Endometrium (tissue), 2 donors: ENCODE data around the gene ARID5B.

Experiments used
- FAIRE-seq: peaks from 2 replicates; lab custom pipeline; 2012; peaks lifted over from hg19 to GRCh38; lab: Jason Lieb, UNC
- donor health status: control.
- donor health status: control.

Gene ARID5B

DNA sequence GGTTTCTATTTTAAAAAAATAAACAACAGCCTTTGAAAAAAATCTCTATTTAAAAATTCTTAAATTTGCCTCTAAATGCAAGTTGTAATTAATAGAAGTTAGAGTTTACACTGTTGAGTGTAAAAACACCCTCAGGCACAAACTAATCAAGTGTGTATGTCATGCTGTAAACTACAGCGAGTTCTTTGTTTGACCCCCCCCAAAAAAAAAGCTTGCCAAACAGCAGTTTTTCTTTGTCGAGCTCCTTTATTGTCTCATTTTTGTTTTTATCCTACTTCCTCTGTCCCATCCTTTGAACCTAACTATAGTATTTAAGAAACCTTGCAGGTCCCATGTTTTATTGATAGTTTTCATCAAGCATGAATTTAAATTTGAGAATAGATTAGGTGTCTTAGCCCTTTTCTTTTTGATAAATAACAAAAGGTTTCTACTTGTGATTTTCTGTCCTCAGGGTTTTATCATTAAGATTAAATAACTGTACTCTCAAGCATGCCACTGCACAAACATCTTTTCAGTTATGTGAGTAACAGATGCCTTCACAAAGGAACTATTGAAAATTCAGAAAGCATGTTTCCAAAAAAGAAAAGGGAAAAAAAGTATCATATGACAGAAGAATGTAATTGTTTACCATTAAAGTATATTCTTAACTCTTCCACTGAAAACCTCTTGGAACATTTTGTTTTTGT, 176.0 kb downstream of the ARID5B start:
- peak; percentile 74 for FAIRE-seq

DNA sequence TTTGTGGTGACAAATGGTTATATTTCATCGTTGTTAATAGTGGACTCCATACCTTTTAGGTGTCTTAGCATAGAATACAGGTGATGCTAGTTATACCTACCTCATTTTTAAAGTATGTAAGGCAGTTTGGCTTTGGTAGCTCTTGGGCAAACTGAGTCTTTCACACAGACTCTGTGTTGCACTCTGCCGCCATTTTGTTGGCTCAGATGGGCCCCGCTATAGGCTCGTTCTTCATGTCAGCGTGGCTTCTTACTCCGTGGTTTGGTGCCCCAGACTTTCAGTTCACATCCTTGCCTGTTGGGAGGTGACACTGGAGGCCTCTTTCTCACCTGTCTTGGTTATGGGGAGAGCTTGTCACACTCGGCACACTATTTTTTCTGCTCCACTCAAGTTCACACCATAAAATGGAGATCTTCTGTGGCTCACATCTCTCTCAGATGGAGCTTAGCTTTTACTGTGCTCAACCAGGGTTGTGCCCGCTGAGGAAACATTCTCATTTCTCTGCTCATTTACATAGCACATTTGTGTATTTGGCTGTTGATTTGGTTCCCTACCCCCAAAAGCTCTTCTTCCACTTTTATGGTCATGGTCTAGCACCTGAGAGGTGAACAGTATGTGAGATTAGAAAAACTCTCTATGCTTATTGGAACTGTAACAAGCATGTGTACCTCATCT, 178.5 kb downstream of the ARID5B start:
- no peak for FAIRE-seq

DNA sequence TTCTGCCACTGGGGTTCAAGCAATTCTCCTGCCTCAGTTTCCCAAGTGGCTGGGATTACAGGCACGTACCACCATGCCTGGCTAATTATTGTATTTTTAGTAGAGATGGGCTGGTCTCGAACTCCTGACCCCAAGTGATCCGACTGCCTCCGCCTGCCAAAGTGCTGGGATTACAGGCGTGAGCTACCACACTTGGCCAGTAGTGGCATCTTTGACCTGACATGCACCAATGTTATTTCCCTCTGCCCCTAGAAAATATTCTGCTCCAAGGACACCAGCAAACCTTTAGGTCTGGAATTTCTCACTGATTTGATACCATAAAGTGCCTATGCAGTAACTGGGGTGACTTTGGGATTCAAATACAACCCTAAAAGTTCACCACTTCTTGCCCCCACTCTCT, 179.4 kb downstream of the ARID5B start:
- no peak for FAIRE-seq

DNA sequence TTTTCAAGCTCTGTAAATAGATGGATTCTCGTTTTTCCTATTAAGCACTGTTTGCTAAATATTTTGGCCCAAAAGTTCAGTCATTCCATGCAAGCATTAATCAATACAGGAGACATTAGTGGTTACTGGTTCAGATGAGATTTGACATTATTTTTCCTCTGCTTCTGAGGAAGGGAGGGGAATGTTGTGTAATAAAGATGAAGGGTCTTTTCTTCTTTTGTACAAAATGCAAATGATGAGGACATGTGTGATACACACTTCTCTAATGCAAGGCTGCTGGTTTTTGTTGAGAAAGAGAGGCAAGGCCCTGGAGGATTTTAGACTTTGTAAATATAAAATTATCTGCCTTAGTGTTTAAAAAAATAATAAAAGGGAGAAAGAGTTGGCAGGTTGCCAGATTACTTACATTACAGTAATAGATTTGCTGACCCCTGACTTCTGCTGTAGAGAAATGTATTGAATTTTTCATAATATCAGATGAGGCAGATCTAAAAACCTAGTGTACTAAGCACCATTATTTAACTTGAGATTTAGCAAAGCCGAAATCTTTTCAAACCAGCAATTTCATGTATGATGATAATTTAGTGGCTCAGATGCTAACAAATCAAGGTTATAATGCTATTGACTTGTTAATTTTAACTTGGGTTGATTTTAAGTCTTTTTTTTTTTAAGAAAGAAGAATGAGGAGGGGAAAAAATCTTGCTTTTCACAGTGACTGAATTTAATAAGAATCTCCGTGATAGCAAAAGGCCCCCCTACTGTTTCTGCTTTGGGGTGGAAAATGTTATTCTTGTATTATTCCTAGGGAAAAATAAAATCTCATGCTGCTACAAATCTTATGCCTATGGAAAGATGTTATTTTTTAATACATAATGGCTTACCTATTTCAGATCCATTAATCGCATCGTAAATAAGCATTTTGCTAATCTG, 180.1 kb downstream of the ARID5B start:
- FAIRE-seq, result no peak

DNA sequence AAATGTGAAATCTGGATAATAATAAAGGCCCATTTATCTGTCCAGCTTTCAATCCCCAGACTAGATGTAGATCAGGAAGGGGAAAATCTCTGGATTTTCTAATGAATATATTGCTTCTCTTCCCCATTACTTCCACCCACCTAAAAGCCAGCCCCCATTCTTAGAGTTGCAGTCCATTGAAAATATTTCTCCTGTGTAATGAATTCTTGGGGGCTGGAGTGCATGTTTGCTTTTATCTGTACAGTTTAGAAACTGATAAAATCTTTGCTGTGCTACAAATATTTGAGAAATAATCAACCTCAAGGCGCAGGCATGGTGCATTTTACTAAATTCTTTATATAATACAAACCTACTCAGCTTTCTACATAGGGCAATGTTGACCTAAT, 180.8 kb downstream of the ARID5B start:
- no peak for FAIRE-seq

DNA sequence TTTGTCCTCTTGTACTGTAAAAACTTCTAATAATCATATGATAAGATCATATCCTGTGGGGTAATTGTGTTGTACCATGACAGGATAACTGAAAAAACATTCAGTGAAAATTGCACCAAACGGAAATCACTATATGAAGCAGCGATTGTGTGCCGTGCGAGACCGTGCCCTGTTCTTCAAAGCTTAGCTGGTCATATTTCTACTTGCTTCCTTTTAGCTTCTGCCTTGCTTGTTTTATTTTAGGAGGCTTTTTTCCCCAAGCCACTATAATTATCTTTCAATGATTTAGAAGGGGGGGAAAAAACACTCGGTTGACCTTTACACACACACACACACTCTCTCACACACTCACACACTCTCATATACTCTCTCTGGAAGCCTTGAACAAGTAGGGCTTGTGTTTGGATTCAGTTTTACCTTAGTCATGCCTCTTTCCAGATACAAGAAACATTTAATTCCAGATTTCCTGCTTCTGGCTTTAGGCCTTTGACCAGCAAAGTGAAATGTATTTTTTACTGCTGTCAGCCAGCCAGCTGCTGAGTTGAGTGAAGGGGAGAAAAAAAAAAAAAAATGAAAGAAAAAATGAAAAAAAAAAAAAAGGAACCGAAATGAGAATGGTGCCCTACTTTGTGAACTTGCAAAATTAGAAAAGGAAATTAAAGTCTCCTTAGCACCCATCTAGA, 181.4 kb downstream of the ARID5B start:
- no peak for FAIRE-seq

DNA sequence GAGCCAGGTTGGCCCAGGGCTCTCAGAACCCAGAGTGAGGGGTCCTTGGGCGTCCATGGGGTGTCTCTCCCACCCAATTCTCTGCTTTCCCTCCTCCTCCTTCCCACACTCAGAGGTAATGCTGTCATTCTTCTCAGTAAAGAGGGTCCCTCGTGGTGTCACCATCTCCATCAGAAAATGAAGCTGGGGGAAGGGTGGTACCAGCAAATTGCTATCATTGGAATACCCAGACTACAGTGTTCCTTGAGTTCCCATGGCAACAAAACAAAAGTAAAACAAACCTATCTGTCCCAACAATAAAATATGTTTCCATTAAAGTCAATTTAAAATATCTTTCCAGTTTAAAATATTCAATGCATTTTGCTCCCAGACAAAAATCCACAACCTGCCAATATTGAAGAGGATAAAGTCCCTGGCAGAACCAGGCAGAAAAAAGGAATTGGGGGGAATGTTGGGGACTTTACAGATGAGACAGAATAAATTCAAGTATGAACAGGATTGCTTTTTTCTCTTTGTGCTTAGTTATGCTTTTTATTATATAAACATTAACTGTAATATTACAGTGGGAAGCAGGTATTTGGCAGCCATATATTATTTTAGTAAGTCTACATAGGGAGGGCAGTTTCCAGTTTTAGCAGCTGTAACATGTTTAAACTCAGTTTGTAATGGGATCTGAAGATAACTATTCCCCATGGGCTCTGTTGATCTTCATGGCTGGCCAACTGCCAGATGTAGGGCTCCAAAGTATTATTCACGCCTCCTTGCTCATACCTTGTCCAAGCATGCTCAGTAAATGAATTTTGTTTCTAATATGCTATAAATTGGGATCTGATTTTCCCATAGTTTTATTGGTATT, 182.1 kb downstream of the ARID5B start:
- FAIRE-seq, result no peak

DNA sequence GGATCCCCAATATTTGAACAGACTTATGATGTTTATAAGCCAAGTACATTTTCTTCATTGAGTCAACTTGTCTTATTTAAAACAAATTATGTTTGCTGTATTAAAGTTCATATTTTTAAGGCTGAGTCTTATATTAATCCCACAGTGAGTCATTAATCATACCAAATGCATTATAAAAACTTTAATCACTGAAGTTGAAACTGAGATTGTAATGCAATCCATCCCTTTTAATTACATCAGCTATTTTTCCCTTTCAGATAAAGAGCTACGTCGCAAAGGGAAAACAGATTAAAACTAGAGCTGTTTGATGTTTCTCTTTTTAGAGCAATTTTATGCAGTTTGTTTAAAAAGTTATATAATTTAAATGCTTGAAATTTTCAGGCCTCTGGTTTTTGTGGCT, 183.0 kb downstream of the ARID5B start:
- FAIRE-seq, result peak; percentile 50

DNA sequence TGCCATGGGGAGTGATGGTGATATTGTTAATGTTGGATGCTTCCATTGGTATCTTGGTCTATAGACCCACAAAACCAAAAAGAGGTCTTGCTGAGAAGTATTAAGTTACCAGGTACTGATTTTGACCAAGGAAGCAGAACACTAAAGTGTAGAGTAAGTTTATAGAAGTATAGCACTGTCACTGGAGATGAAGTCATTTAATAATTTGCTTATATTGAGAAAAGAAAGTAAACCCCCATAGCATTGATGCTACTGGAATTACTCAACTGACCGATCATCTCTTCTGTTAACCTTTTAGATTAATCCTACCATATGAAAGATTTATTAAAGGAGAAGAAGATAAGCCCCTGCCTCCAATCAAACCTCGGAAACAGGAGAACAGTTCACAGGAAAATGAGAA, 183.9 kb downstream of the ARID5B start:
- no peak for FAIRE-seq

DNA sequence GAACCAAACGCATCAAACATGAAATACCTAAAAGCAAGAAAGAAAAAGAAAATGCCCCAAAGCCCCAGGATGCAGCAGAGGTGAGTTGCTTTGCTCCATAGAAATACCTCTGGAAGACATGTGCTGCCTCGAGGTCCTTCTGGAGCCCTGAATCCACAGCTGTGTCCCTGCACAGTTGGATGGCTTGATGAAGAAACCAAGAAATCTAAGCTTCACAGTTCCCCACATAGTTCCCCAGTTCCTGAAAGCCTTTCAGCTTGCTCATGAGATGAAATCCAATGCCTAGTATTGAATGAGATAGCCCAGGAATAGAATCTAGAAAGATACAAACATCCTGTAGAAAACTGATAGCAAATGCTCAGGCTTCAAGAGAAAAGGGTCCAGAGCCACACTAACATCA, 184.3 kb downstream of the ARID5B start:
- no peak for FAIRE-seq

DNA sequence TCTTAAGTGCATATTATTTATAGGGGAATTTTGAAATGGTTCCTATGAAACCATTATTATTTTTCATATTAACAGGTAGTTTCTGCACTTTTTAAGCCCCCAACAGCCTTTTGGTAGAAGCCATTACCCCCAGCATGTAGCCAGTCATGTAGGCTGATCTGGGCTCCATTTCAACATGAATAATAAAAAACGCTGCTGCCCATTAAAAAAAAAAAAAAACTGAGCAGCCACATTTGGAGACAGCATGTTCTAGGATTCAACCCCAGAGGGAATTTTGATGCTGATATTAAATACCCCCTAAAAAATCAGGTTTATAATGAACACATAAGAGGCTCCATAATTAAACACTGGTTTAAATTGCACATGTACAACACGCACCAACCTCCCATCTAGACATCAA, 185.8 kb downstream of the ARID5B start:
- FAIRE-seq, result no peak

DNA sequence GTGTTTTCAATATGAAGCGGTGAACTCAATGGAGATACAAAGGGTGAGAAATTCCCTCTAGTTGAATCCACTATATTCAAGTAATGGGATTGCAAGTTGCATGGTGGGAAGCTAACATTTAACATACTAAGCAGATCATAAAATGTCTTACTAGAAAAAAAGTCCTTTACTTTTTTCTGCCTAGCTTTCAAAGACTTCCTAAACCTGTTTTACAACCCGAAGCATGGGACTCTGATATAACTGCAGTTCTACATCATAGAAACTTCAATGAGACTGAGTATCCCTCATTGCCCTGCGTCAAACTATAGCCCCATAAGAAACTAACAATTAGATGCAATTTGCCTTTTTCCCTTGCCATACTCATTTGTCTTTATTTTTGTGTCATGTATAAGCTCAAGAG, 187.3 kb downstream of the ARID5B start:
- FAIRE-seq, result no peak

DNA sequence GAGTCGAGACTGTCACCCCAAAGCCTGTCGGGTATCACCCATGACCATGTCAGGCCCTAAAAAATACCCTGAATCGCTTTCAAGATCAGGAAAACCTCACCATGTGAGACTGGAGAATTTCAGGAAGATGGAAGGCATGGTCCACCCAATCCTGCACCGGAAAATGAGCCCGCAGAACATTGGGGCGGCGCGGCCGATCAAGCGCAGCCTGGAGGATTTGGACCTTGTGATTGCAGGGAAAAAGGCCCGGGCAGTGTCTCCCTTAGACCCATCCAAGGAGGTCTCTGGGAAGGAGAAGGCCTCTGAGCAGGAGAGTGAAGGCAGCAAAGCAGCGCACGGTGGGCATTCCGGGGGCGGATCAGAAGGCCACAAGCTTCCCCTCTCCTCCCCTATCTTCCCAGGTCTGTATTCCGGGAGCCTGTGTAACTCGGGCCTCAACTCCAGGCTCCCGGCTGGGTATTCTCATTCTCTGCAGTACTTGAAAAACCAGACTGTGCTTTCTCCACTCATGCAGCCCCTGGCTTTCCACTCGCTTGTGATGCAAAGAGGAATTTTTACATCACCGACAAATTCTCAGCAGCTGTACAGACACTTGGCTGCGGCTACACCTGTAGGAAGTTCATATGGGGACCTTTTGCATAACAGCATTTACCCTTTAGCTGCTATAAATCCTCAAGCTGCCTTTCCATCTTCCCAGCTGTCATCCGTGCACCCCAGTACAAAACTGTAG, 191.0 kb downstream of the ARID5B start:
- no peak for FAIRE-seq

DNA sequence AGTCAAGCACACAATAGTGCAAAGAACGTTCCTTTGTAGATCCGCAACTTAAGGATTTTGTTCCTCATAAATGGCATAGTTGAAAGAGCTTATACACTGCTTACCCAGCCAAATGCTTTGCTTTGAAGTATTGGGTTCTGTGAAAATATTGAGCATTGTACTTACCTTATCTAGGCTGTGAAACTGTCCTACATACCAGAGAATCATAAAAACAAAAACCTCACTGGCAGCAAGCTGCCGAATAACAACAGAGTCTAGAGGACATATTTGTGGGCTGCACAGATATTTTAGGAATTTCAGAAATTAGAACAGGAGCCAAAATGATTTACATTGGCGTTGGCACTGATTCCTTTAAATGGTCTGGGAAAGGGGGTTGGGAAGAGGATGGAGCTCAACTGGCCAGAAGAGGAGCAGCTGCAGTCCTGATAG, 192.4 kb downstream of the ARID5B start:
- FAIRE-seq, result no peak

DNA sequence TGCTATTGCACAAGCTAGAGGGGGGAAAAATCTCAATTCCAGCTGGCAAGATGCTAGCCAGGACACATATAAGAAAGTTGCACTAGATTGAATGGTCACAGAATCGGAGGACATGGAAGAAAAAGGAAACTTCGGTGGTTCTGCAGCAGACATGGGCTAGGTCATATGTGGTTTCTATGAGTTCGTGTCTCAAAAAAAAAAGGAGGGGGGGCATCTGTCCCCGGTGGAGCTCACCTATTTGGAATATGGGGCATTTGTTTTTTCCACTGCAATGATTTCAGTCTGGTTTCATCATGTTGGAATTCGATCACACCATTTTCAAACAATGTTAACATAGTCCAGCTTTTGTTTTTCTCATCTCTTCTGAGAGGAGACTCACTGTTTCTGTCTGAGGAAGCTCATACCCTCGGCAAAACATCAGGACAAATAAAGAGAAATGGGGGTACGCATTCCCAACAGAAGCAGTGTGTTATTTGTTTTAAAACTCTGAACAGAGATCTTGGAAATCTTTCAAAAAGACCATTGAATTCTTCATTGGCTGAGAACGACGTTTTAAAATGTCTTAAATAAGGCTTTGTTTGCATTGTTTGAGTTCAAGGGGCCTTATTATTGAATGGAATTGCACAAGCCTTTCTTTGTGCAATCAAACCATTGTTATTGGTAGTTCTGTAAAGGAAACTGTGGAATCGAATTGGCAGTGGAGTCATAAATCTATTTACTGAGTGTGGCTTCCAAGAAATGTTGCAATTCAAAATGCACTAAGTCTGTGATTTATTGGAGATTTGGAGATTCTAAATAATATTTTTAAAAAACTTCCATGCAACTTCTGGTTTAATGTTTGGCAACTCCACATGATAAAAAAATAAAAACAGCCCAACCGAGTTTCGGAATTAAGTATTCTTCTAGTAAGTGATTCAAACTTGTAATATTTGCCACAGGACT, 194.0 kb downstream of the ARID5B start:
- FAIRE-seq, result peak; percentile 94

DNA sequence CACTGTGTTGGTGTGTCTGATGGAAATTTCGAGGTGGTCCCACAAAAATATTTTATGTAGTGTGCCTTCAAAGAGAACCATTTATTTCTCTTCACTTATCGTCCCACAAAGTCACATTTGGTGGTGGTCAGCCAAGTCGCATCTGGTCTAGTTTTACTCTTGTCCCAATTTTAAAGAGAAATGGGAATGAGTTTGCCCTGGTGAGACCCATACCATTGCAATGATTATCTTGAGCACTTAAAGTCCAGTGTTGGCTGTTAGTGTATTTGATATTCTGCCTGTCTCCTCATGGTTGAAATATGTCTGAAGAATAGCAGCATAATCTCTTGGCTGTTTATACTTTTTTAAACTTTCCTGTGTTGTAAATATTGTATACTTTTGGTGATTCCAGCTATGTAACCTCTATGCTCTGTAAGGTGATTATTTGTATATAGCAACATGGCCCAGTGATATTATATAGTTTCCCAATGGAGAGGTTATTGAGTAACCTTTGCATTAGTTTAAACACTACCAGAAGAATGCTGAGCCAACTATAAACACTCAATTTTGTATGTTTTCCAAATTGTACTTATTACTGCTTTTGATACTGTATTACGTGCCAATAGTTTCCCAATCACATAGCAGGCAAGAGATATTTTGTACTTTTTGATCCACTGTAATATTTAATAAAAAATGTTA, 194.9 kb downstream of the ARID5B start:
- no peak for FAIRE-seq

DNA sequence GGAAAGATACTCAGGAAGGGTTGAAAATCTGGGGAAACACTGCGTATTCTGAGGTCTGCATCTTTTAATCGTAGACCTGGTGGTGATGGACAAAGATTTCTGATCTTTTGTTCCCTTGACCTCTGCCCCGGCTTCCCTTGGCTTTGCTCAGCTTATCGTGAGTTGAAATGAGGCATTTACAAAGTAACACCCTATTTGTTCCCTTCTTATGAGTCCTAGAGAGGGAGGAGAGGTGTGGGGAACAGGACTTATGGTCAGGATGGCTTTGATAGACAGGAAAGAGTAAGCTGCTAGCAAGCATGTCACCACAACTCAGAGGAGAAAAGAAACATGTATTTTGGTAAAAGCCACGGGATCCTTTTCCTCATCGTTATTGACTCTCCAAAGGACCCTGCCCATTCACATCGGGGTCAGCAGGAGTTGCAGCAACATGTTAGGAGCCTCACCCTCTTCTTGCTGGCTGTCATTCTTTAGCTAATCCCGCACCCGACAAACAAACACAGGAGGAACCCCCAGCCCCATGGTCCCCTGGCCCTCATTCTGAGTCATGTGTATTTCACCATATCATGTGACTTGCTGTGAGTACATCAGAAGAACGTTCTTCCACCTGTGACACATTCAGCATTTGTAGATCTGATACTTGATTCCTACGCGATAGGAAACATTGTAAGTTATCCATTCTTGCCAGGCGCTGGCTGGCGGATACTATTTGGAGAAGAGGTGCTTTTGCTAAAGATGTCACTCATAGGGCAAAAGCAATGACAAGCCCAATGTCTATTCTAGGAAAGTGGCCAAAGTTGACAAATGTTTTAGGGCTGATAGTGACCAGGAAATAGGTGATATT, 197.0 kb downstream of the ARID5B start:
- FAIRE-seq, result no peak

DNA sequence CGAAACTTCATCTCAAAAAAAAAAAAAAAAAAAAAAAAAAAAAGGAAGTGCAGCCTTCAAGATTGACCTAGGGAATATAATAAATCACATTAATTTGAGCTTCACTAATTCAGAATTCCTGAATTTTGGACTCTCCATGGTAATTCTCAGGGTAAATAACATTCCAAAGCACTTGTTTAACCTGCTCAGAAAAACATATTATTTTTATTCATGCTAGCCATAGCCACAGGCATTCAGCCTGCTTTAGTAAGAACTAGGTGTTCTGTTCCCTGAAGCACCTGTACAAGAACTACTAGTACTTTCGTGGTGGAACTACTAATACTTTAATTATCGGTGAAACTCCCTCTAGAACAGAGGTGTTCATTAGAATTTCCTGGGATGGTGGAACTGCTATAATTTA, 197.8 kb downstream of the ARID5B start:
- FAIRE-seq, result no peak
